ENCODE results near the gene DACT1. TPM values are rescaled to one million over a fixed set of nuclear protein-coding genes. Genes with fewer than 3 reads are reported as not detected.
A peak's percentile ranks its signal among the peaks of the same experiment; 100 is the strongest.

DACT1 gene
- total RNA-seq, 2 experiments from 2014 or later: 0.58 to 1.1 TPM

DNA sequence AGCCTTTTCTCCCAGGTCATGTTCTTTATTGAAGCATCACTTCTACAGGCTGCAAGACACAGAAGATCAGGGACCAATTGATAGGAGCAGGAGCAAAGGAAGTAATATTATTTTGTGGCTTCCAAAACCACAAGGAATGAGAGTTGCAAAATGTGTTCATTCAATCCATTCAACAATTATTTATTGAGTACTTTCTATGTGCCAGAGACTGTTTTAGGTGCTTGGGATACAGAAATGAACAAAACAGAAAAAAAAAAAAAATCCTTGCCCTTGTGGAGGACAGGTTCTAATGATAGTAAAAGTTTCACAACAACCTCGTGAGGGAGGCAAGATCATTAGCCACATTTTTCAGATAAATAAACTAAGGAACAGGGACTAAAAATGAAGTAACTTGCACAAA is 20.1 kb upstream of the DACT1 start:
- ChIA-PET CTCF (interaction anchor here (1.1 to 1.6 kb wide), 2 partner anchors 19 to 116 kb away, joined by 3 read pairs; no protein-coding TSS in a partner anchor), POLR2A (no interaction called here)
- H3K4me1 Mint-ChIP-seq (ENCODE audit: low read depth): no peaks in the 10 kb centered on the region
- no peaks in the 10 kb centered on the region for H3K36me3 Mint-ChIP-seq (ENCODE audit: low read depth)
- no peak overlapping the region for H3K27ac Mint-ChIP-seq
- DNase-seq (no peak), ATAC-seq (no peak)
- no peak overlapping the region for H3K4me3 Mint-ChIP-seq
- no peaks in the 10 kb centered on the region for H3K9me3 Mint-ChIP-seq (ENCODE audit: insufficient read depth)
- peaks cover 2% of the 10 kb centered on the region for H3K27me3 Mint-ChIP-seq (ENCODE audit: low read depth)

DNA sequence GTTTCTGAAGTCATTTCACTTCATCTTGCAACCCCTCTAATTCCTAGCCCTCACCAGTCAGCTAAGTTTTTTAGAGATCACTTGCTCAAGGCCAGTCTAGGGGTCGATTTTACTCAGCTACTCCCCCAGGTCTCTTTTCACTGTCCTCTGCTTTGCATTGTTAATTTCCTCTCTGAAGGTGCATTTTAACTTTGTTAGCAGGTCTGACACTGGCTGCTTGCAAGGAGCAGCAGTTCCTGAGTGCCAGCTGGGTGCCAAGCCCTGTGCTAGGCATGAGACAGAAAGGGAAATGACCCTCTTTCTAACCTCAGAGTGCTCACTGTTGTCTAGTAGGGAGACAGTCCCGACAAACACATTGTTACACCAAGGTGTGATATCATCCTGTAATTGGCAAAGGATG is 17.8 kb upstream of the DACT1 start:
- H3K36me3 Mint-ChIP-seq (ENCODE audit: low read depth): no peaks in the 10 kb centered on the region
- no peak overlapping the region for H3K4me3 Mint-ChIP-seq
- peaks cover 2% of the 10 kb centered on the region for H3K27me3 Mint-ChIP-seq (ENCODE audit: low read depth)
- ChIA-PET POLR2A (no interaction called here), CTCF (no interaction called here)
- H3K9me3 Mint-ChIP-seq (ENCODE audit: insufficient read depth): no peaks in the 10 kb centered on the region
- no peak for DNase-seq
- no peaks in the 10 kb centered on the region for H3K4me1 Mint-ChIP-seq (ENCODE audit: low read depth)
- no peak for ATAC-seq
- no peak overlapping the region for H3K27ac Mint-ChIP-seq

DNA sequence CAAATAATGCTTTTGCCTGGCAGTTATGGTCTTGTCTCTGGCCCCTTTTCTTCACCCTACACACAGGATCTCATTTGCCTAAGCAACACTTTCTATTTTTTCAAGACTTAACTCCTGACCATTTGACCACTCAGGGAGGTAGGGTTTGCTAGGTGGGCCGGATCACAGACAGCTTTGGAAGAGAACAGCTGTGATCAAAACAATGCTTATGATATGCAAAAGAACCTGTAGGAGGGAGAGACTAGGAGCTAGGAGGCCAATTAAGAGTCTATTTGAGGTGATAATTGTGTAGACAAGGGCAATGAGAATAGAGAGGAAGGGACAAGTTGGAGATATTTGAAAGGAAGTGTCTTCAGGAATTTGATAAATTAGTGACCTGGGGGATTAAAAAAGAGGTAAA is 12.3 kb upstream of the DACT1 start:
- no peaks in the 10 kb centered on the region for H3K9me3 Mint-ChIP-seq (ENCODE audit: insufficient read depth)
- CTCF ChIA-PET: interaction anchor here (1.6 kb wide), 1 partner anchor 124 kb away, joined by 5 read pairs; no protein-coding TSS in a partner anchor
- no peaks in the 10 kb centered on the region for H3K36me3 Mint-ChIP-seq (ENCODE audit: low read depth)
- H3K27ac Mint-ChIP-seq: no peak overlapping the region
- no peak overlapping the region for H3K4me3 Mint-ChIP-seq
- peaks cover 3% of the 10 kb centered on the region for H3K4me1 Mint-ChIP-seq (ENCODE audit: low read depth)
- POLR2A ChIA-PET: no interaction called here
- DNase-seq (no peak), ATAC-seq (no peak)
- peaks cover 6% of the 10 kb centered on the region for H3K27me3 Mint-ChIP-seq (ENCODE audit: low read depth)

DNA sequence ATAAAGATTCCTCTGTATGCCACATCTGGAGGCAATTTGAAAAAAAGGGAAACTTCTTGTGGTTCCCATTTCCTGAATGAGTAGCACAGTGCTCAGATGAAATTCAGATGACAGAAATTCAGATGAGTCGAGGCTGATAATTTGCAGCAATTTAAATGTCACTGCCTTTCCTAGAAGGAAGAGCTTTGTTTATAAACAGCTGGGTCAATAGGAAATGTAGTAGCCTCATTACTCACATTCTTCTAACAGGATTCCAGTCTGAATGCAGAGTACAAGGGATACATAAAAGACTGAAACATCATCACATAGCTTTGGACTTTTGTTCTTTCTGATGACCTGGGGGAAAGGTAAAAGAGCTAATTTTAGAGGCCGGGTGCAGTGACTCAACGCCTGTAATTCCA is 11.3 kb upstream of the DACT1 start:
- no peak for ATAC-seq
- POLR2A ChIA-PET: no interaction called here
- H3K36me3 Mint-ChIP-seq (ENCODE audit: low read depth): no peaks in the 10 kb centered on the region

DNA sequence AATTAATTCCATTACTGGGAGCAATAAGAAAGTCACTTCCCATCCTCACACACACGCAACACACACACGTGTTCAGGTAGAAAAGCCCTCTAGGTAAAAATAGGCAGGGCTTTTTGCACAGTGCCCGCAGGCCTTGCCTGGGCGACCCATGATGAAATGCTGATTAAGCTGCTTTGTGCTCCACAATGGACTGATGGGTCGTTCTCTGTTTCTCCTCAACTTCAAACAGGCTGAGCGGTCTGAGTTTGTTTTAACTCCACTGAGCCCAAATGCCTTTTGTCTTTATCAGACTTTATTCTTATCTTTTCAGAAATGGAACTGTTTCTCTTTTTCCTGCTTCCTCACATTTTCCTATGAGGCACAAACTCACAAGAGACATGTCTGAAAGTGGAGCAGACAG is 9.4 kb upstream of the DACT1 start:
- no peaks in the 10 kb centered on the region for H3K9me3 Mint-ChIP-seq (ENCODE audit: insufficient read depth)
- CTCF ChIA-PET: no interaction called here
- peaks cover 3% of the 10 kb centered on the region for H3K4me1 Mint-ChIP-seq (ENCODE audit: low read depth)

More for the DNA sequence above, 11.3 kb upstream of the DACT1 start:
- Mint-ChIP-seq H3K9me3 (ENCODE audit: insufficient read depth) (no peaks in the 10 kb centered on the region), H3K27me3 (ENCODE audit: low read depth) (peaks cover 8% of the 10 kb centered on the region), H3K4me1 (ENCODE audit: low read depth) (peaks cover 3% of the 10 kb centered on the region), H3K27ac (no peak overlapping the region), H3K4me3 (no peak overlapping the region)
- no peak for DNase-seq
- CTCF ChIA-PET: interaction anchor here (1.0 kb wide), 1 partner anchor 10 kb away, joined by 3 read pairs; no protein-coding TSS in a partner anchor

DNA sequence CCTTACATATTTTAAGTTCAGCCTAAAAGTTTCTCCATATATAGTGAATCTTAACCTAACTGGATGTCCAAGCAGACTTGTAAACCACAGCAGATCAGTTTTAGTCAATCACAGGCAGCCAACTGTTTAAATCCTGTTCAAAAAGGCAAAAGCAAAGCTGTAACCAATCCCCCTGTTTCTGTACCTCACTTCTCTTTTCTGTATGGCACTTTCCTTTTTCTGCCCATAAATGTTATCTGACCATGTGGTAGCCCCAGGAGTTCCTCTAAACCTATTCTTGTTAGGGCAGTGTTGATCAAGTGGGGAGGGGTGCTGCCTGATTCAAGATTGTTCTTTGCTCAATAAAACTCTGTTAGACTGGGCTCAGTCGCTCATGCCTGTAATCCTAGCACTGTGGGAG is 8.5 kb upstream of the DACT1 start:
- DNase-seq: no peak
- no peaks in the 10 kb centered on the region for H3K9me3 Mint-ChIP-seq (ENCODE audit: insufficient read depth)
- H3K27me3 Mint-ChIP-seq (ENCODE audit: low read depth): peaks cover 18% of the 10 kb centered on the region
- ChIA-PET CTCF (no interaction called here), POLR2A (no interaction called here)
- ATAC-seq: no peak
- no peaks in the 10 kb centered on the region for H3K36me3 Mint-ChIP-seq (ENCODE audit: low read depth)
- peaks cover 3% of the 10 kb centered on the region for H3K4me1 Mint-ChIP-seq (ENCODE audit: low read depth)
- H3K4me3 Mint-ChIP-seq: no peak overlapping the region
- H3K27ac Mint-ChIP-seq: no peak overlapping the region

More for the DNA sequence above, 9.4 kb upstream of the DACT1 start:
- no peak for DNase-seq
- Mint-ChIP-seq H3K27me3 (ENCODE audit: low read depth) (peaks cover 11% of the 10 kb centered on the region), H3K4me3 (no peak overlapping the region), H3K36me3 (ENCODE audit: low read depth) (no peaks in the 10 kb centered on the region), H3K27ac (no peak overlapping the region)
- no peak for ATAC-seq
- POLR2A ChIA-PET: no interaction called here

DNA sequence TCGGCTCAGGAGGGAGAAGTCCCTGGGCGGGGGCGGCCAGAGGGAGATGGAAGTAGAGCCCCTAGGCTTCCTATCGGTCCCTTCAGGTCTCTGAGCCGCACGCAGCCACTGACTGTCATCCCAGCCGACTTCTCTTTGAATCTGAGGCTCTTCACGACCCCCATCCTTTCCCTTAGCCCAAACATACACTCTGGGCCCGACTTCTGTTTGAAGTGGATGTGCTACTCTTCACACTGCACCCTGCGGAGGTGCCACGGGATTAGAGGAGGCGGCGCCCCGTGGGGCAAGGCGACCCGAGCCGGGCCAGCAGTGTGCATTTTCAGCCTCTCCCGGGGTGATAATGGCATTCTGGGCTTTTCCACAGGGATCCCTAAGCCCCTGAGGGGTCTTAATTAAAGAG is 6.0 kb upstream of the DACT1 start:
- POLR2A ChIA-PET: no interaction called here
- Mint-ChIP-seq H3K4me1 (ENCODE audit: low read depth) (peaks cover 3% of the 10 kb centered on the region), H3K9me3 (ENCODE audit: insufficient read depth) (no peaks in the 10 kb centered on the region), H3K27me3 (ENCODE audit: low read depth) (peaks cover 37% of the 10 kb centered on the region), H3K36me3 (ENCODE audit: low read depth) (no peaks in the 10 kb centered on the region), H3K4me3 (no peak overlapping the region), H3K27ac (no peak overlapping the region)
- CTCF ChIA-PET: no interaction called here
- no peak for ATAC-seq
- DNase-seq: no peak

DNA sequence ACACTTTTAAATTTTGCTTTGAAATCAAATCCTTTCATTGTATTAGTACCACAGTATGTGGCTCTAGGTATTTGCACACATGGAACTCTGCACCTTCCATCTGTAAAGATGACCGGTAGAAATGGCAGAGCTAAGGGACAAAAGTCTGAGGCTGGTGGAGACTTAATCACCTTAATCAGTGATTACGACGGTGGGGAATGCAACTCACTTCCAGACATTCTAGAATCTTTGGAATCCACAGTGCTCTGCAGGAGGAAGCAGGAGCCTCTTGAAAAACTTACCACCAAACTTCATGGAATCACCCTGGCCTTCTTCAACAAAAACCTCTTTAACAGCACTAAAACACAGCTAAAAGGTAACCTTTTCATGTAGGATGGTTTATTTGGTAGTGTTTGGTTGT is 3.9 kb upstream of the DACT1 start:
- Mint-ChIP-seq H3K4me1 (ENCODE audit: low read depth) (peaks cover 14% of the 10 kb centered on the region), H3K27me3 (ENCODE audit: low read depth) (peaks cover 46% of the 10 kb centered on the region), H3K4me3 (no peak overlapping the region), H3K9me3 (ENCODE audit: insufficient read depth) (no peaks in the 10 kb centered on the region), H3K27ac (no peak overlapping the region), H3K36me3 (ENCODE audit: low read depth) (no peaks in the 10 kb centered on the region)
- no peak for ATAC-seq
- POLR2A ChIA-PET: no interaction called here
- DNase-seq: no peak
- CTCF ChIA-PET: no interaction called here

DNA sequence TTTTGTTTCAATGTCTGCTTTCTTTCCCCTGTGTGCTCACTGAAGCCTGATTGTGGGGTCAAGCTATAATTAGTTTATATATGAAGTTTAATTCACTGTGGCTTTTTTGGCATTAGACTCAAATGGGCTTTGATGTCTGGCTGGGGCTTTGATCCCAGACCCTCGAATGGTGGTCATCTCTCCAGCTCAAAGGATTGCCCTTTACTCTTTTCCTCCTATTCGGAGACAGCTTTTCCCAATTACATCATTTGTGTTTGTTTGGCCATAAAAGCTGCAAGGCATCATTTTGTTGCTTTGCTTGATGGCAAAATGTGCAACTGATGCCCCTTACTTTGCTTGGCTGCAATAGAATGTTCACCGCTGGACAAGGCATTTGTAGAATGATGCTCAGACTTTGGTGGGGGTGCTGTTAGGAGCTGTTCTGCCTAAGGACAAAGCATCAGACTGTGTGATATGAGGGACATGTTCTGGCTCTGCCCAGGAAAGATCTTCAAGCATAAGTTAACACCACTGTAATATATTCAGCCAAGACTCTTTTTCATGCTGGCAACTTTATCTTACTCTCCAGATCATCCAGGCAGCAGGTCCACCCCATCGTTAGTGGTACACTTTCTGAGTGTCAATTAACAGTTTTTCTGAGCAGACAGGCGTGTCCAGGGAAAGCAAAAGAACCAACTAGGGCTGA is 3.2 kb upstream of the DACT1 start:
- no peak overlapping the region for H3K27ac Mint-ChIP-seq
- ATAC-seq (no peak), DNase-seq (no peak)
- H3K4me1 Mint-ChIP-seq (ENCODE audit: low read depth): peaks cover 20% of the 10 kb centered on the region
- ChIA-PET POLR2A (no interaction called here), CTCF (interaction anchor here (7.2 kb wide), 1 partner anchor 133 kb away, joined by 39 read pairs; no protein-coding TSS in a partner anchor)
- no peaks in the 10 kb centered on the region for H3K9me3 Mint-ChIP-seq (ENCODE audit: insufficient read depth)
- H3K36me3 Mint-ChIP-seq (ENCODE audit: low read depth): no peaks in the 10 kb centered on the region
- H3K4me3 Mint-ChIP-seq: no peak overlapping the region
- H3K27me3 Mint-ChIP-seq (ENCODE audit: low read depth): peaks cover 49% of the 10 kb centered on the region

DNA sequence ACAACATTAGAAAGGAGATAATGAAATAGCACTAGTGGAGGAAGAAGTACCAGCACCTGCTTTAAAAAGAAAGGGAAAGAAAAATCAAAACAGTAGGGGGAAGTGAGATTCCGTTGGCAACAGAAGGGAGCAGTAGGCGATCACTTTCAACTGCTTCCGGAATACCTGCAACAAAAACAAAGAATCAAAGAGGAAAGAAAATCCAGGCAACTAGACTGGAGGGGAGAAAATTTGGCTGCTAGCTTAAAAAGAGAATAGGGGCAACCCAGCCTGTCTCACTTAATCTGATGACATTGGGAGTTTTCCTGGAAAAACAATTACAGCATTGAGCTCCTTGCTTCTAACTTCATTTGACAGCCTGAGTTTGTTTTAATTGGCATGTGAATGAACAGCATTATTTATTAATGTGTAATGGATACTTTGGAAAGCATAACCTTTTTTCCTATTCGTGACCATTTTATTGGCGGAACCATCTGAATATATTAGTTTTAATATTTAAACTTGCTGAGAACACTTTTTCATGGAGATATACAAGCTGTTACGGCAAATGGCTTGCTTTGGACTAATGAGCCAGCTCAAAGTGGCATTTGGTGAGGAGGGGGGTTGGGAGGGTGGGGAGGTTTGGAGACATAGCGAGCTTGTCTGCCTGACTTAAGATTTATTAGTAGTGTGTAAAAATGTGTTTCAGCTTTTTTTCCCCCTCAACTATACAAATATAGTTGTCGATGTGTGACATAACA is 2.5 kb upstream of the DACT1 start:
- Mint-ChIP-seq H3K4me3 (no peak overlapping the region), H3K27ac (no peak overlapping the region), H3K4me1 (ENCODE audit: low read depth) (peaks cover 20% of the 10 kb centered on the region), H3K9me3 (ENCODE audit: insufficient read depth) (no peaks in the 10 kb centered on the region), H3K27me3 (ENCODE audit: low read depth) (peaks cover 55% of the 10 kb centered on the region), H3K36me3 (ENCODE audit: low read depth) (no peaks in the 10 kb centered on the region)
- DNase-seq (no peak), ATAC-seq (no peak)
- ChIA-PET POLR2A (interaction anchor here (1.0 kb wide), 1 partner anchor 208 kb away, joined by 3 read pairs; the partner anchor contains the start of genes KIAA0586 and TIMM9), CTCF (interaction anchor here (1.1 to 7.2 kb wide), 2 partner anchors 8 to 133 kb away, joined by 3 to 39 read pairs; no protein-coding TSS in a partner anchor)

DNA sequence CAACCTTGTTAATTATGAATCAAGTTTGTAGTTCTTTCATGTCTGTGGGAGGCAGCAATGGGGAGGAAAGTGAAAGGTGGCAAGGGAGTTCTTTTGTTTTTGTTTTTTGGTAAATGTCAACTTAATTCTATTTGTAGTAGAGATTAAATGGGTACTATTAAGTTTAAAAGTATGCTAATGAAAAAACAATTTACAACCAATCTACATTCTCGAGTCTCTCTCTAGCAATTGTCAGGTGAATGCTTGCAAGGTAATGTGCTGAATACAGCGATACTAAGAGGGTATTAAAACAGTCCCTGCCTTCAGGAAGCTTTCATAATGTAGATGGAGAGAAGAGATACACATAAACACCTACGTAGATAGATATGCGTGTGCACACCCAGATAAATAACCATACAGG is 1.6 kb upstream of the DACT1 start:
- CTCF ChIA-PET: interaction anchor here (1.1 to 7.2 kb wide), 2 partner anchors 9 to 134 kb away, joined by 3 to 39 read pairs; no protein-coding TSS in a partner anchor
- H3K27ac Mint-ChIP-seq: no peak overlapping the region
- ATAC-seq: no peak

DNA sequence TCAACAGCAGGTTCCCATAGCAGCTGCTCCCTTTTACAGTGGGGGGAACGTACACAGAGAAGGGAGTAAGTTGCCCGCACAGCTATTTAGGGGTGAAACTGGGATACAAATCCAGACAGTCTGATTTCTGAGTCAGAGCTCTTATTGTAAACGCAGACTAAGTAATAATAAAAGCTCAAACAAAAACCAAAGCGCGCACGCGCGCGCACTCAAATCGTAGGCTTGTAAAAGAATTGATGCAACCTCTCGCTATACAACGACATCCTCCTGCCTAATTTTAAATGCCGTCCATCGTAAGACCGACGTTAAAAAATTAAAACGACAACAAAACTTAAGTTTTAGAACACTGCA is 747 bp upstream of the DACT1 start:
- CTCF ChIA-PET: interaction anchor here (0.5 to 7.2 kb wide), 3 partner anchors 20 to 157 kb away, joined by 3 to 39 read pairs (median 3); no protein-coding TSS in a partner anchor
- H3K27ac Mint-ChIP-seq: peak overlapping the region; percentile 63
- no peaks in the 10 kb centered on the region for H3K36me3 Mint-ChIP-seq (ENCODE audit: low read depth)
- POLR2A ChIA-PET: interaction anchor here (1.5 kb wide), 1 partner anchor 210 kb away, joined by 3 read pairs; the partner anchor contains the start of genes KIAA0586 and TIMM9
- H3K4me1 Mint-ChIP-seq (ENCODE audit: low read depth): peaks cover 24% of the 10 kb centered on the region
- DNase-seq (peak; percentile 43), ATAC-seq (peak; percentile 6)
- H3K4me3 Mint-ChIP-seq: peak overlapping the region; percentile 76
- H3K27me3 Mint-ChIP-seq (ENCODE audit: low read depth): peaks cover 56% of the 10 kb centered on the region
- no peaks in the 10 kb centered on the region for H3K9me3 Mint-ChIP-seq (ENCODE audit: insufficient read depth)

More for the DNA sequence above, 1.6 kb upstream of the DACT1 start:
- Mint-ChIP-seq H3K27me3 (ENCODE audit: low read depth) (peaks cover 59% of the 10 kb centered on the region), H3K36me3 (ENCODE audit: low read depth) (no peaks in the 10 kb centered on the region), H3K4me1 (ENCODE audit: low read depth) (peaks cover 24% of the 10 kb centered on the region), H3K4me3 (no peak overlapping the region), H3K9me3 (ENCODE audit: insufficient read depth) (no peaks in the 10 kb centered on the region)
- no peak for DNase-seq
- POLR2A ChIA-PET: interaction anchor here (1.0 kb wide), 1 partner anchor 209 kb away, joined by 3 read pairs; the partner anchor contains the start of genes KIAA0586 and TIMM9

Measured in activated CD8-positive, alpha-beta T cell treated with anti-CD3 and anti-CD28 coated beads, Interleukin-2, amount 10 ng/mL, durations not matched to agents 7 days and 5 days (primary cell).